Muscle layer of duodenum (tissue), 2 donors: ENCODE measurements around the gene DNASE2B.
A peak's percentile ranks its signal among the peaks of the same experiment; 100 is the strongest.

Experiments
- H3K27ac ChIP-seq: one replicate; pipeline ENCODE4 v1.7.0; 2013; ENCODE audit warnings: mild to moderate bottlenecking, low read length
- H3K27me3 ChIP-seq: one replicate; pipeline ENCODE4 v1.7.0; 2013; ENCODE audit warnings: low read depth, mild to moderate bottlenecking, control low read depth, low read length
- H3K36me3 ChIP-seq, 2 donors: one replicate each; pipeline ENCODE4 v1.7.0; 2013; ENCODE audit warnings: low read length in 2 of 2, control low read depth in 1 of 2, mild to moderate bottlenecking in 1 of 2; ENCODE audit not compliant: insufficient read depth in 2 of 2, control insufficient read depth in 1 of 2
- H3K4me1 ChIP-seq, 2 donors: one replicate each; pipeline ENCODE4 v1.7.0; 2013; ENCODE audit warnings: low read length in 2 of 2, mild to moderate bottlenecking in 2 of 2, control low read depth in 1 of 2, moderate library complexity in 1 of 2; ENCODE audit not compliant: insufficient read depth in 2 of 2, control insufficient read depth in 1 of 2
- H3K4me3 ChIP-seq, 2 donors: one replicate each; pipeline ENCODE4 v1.7.0; 2013; ENCODE audit warnings: low read length in 2 of 2, low read depth in 1 of 2, mild to moderate bottlenecking in 1 of 2
- H3K9me3 ChIP-seq, 2 donors: one replicate each; pipeline ENCODE4 v1.7.0; 2013; ENCODE audit warnings: low read length in 2 of 2, control low read depth in 1 of 2, mild to moderate bottlenecking in 1 of 2; ENCODE audit not compliant: control insufficient read depth in 1 of 2
- donor health status: healthy.

The DNASE2B gene

GRCh38 chr1:84424513-84425149 lies 26.3 kb downstream of the DNASE2B start:
- H3K27ac ChIP-seq, result no peak overlapping the region
- peaks cover 0 to 6% of the 10 kb centered on the region in 2 donors for H3K9me3 ChIP-seq
- H3K27me3 ChIP-seq, result no peaks in the 10 kb centered on the region
- no peaks in the 10 kb centered on the region for H3K36me3 ChIP-seq
- H3K4me3 ChIP-seq, result no peak overlapping the region
- no peaks in the 10 kb centered on the region for H3K4me1 ChIP-seq

GRCh38 chr1:84425150-84425896 lies 27.0 kb downstream of the DNASE2B start:
- Histone ChIP-seq H3K36me3 (no peaks in the 10 kb centered on the region), H3K27me3 (no peaks in the 10 kb centered on the region), H3K27ac (no peak overlapping the region), H3K4me3 (no peak overlapping the region), H3K4me1 (no peaks in the 10 kb centered on the region), H3K9me3 (peaks cover 3 to 9% of the 10 kb centered on the region in 2 donors)

- no peak overlapping the region for H3K4me3 ChIP-seq
- H3K27me3 ChIP-seq, result no peaks in the 10 kb centered on the region
- peaks cover 4 to 10% of the 10 kb centered on the region in 2 donors for H3K9me3 ChIP-seq
- H3K4me1 ChIP-seq, result no peaks in the 10 kb centered on the region
- H3K27ac ChIP-seq, result no peak overlapping the region
- no peaks in the 10 kb centered on the region for H3K36me3 ChIP-seq
Measured at GRCh38 chr1:84426376-84426775, 28.1 kb downstream of the DNASE2B start.

GRCh38 chr1:84427250-84428188 lies 29.2 kb downstream of the DNASE2B start:
- no peaks in the 10 kb centered on the region for H3K27me3 ChIP-seq
- peaks cover 4 to 10% of the 10 kb centered on the region in 2 donors for H3K9me3 ChIP-seq
- no peak overlapping the region for H3K27ac ChIP-seq
- H3K4me3 ChIP-seq, result no peak overlapping the region
- no peaks in the 10 kb centered on the region for H3K36me3 ChIP-seq
- no peaks in the 10 kb centered on the region for H3K4me1 ChIP-seq

- no peaks in the 10 kb centered on the region for H3K36me3 ChIP-seq
- no peak overlapping the region for H3K27ac ChIP-seq
- H3K27me3 ChIP-seq, result no peaks in the 10 kb centered on the region
- no peak overlapping the region for H3K4me3 ChIP-seq
- peaks cover 4 to 10% of the 10 kb centered on the region in 2 donors for H3K9me3 ChIP-seq
- H3K4me1 ChIP-seq, result no peaks in the 10 kb centered on the region
Measured at GRCh38 chr1:84428235-84428634, 30.0 kb downstream of the DNASE2B start.

- Histone ChIP-seq H3K36me3 (no peaks in the 10 kb centered on the region), H3K9me3 (peaks cover 4 to 10% of the 10 kb centered on the region in 2 donors), H3K4me1 (peaks cover 0 to 6% of the 10 kb centered on the region in 2 donors), H3K27me3 (no peaks in the 10 kb centered on the region), H3K4me3 (no peak overlapping the region), H3K27ac (no peak overlapping the region)
Measured at GRCh38 chr1:84429231-84429630, 30.9 kb downstream of the DNASE2B start.

- no peak overlapping the region for H3K4me3 ChIP-seq
Measured at GRCh38 chr1:84430546-84430945, 32.3 kb downstream of the DNASE2B start.

GRCh38 chr1:84433258-84434080 lies 35.2 kb downstream of the DNASE2B start:
- Histone ChIP-seq H3K36me3 (no peaks in the 10 kb centered on the region), H3K9me3 (peaks cover 4 to 10% of the 10 kb centered on the region in 2 donors), H3K27me3 (no peaks in the 10 kb centered on the region), H3K4me3 (peak overlapping the region; percentile 50 to 59), H3K4me1 (peaks cover 0 to 10% of the 10 kb centered on the region in 2 donors), H3K27ac (peak overlapping the region; percentile 45)

More at GRCh38 chr1:84430546-84430945, 32.3 kb downstream of the DNASE2B start:
- peaks cover 0 to 10% of the 10 kb centered on the region in 2 donors for H3K4me1 ChIP-seq
- H3K9me3 ChIP-seq, result peaks cover 4 to 10% of the 10 kb centered on the region in 2 donors
- no peaks in the 10 kb centered on the region for H3K36me3 ChIP-seq
- no peak overlapping the region for H3K27ac ChIP-seq
- no peaks in the 10 kb centered on the region for H3K27me3 ChIP-seq

GRCh38 chr1:84434081-84434769 lies 35.9 kb downstream of the DNASE2B start:
- Histone ChIP-seq H3K36me3 (no peaks in the 10 kb centered on the region), H3K4me3 (peak overlapping the region in 1 of 2 donors; percentile 50), H3K4me1 (peaks cover 0 to 10% of the 10 kb centered on the region in 2 donors), H3K9me3 (peaks cover 4 to 8% of the 10 kb centered on the region in 2 donors), H3K27ac (no peak overlapping the region), H3K27me3 (no peaks in the 10 kb centered on the region)
